Measurements from ENCODE around the gene IMMP2L. TPM values are rescaled to one million over a fixed set of nuclear protein-coding genes. Genes with fewer than 3 reads are reported as not detected.

The IMMP2L gene
- total RNA-seq, 4 donors from 2014 or later, result 8.3 to 19.2 (median 17.8) TPM

- H3K27ac ChIP-seq, result no peak overlapping the region
- no peaks in the 10 kb centered on the region for H3K27me3 ChIP-seq
- in situ Hi-C loops (cut with MboI; ENCODE audit: low sequenced_read_pairs in 4 of 4) (no loop called here), intact Hi-C loops (cut with DNase I; ENCODE audit: low total_unique reads) (no loop called here)
- DNase-seq (no peak), ATAC-seq (no peak)
- TF ChIP-seq CTCF (IDR thresholded peaks at IDR 0.05 in 4 of 5, conservative IDR thresholded peaks at IDR 0.05 in 1 of 5), result no peak
- no peak for TF ChIP-seq POLR2A (IDR thresholded peaks at IDR 0.05)
- H3K4me1 ChIP-seq, result peaks cover 0 to 14% of the 10 kb centered on the region in 2 donors
- H3K9me3 ChIP-seq, result no peaks in the 10 kb centered on the region
- H3K4me3 ChIP-seq, result no peak overlapping the region
- H3K36me3 ChIP-seq, result no peaks in the 10 kb centered on the region
Measured at GRCh38 chr7:111026343-111026742, 535.9 kb downstream of the IMMP2L start.

- ATAC-seq (no peak), DNase-seq (no peak)
- Histone ChIP-seq H3K36me3 (no peaks in the 10 kb centered on the region), H3K9me3 (no peaks in the 10 kb centered on the region), H3K4me3 (no peak overlapping the region), H3K27ac (no peak overlapping the region), H3K27me3 (no peaks in the 10 kb centered on the region), H3K4me1 (peaks cover 0 to 11% of the 10 kb centered on the region in 2 donors)
- in situ Hi-C loops (cut with MboI; ENCODE audit: low sequenced_read_pairs in 4 of 4) (no loop called here), intact Hi-C loops (cut with DNase I; ENCODE audit: low total_unique reads) (no loop called here)
- no peak for TF ChIP-seq POLR2A (IDR thresholded peaks at IDR 0.05)
- TF ChIP-seq CTCF (IDR thresholded peaks at IDR 0.05 in 4 of 5, conservative IDR thresholded peaks at IDR 0.05 in 1 of 5), result no peak
Measured at GRCh38 chr7:111025006-111025405, 537.3 kb downstream of the IMMP2L start.

GRCh38 chr7:111018960-111019736, 543.1 kb downstream of the IMMP2L start:
- H3K4me3 ChIP-seq, result no peak overlapping the region
- H3K4me1 ChIP-seq, result no peaks in the 10 kb centered on the region
- TF ChIP-seq POLR2A (IDR thresholded peaks at IDR 0.05) (no peak), CTCF (IDR thresholded peaks at IDR 0.05 in 4 of 5, conservative IDR thresholded peaks at IDR 0.05 in 1 of 5) (no peak)
- H3K27me3 ChIP-seq, result no peaks in the 10 kb centered on the region
- ATAC-seq, result no peak
- no peak overlapping the region for H3K27ac ChIP-seq
- in situ Hi-C loops (cut with MboI; ENCODE audit: low sequenced_read_pairs in 4 of 4) (no loop called here), intact Hi-C loops (cut with DNase I; ENCODE audit: low total_unique reads) (no loop called here)
- no peaks in the 10 kb centered on the region for H3K9me3 ChIP-seq
- DNase-seq, result no peak
- no peaks in the 10 kb centered on the region for H3K36me3 ChIP-seq

GRCh38 chr7:111018447-111018846, 543.8 kb downstream of the IMMP2L start:
- intact Hi-C loops (cut with DNase I; ENCODE audit: low total_unique reads), result no loop called here
- no peak for DNase-seq
- Histone ChIP-seq H3K27me3 (no peaks in the 10 kb centered on the region), H3K27ac (no peak overlapping the region), H3K4me3 (no peak overlapping the region), H3K36me3 (no peaks in the 10 kb centered on the region), H3K4me1 (no peaks in the 10 kb centered on the region), H3K9me3 (no peaks in the 10 kb centered on the region)
- no peak for ATAC-seq
- TF ChIP-seq POLR2A (IDR thresholded peaks at IDR 0.05) (no peak), CTCF (IDR thresholded peaks at IDR 0.05 in 4 of 5, conservative IDR thresholded peaks at IDR 0.05 in 1 of 5) (no peak)
- in situ Hi-C loops (cut with MboI; ENCODE audit: low sequenced_read_pairs in 4 of 4), result no loop called here

Data from gastrocnemius medialis (tissue), 4 donors.